Ishikawa (cell line): ENCODE measurements around the gene PPP1R12B.

Experiments
- CEBPB ChIP-seq: IDR thresholded peaks from 2 replicates; pipeline ENCODE4 v1.6.1; 2012
- EP300 ChIP-seq: IDR thresholded peaks from 2 replicates; pipeline ENCODE4 v1.6.1; 2012; ENCODE audit warnings: borderline replicate concordance
- MAX ChIP-seq: IDR thresholded peaks from 2 replicates; pipeline ENCODE4 v1.6.1; 2012
- NFIC ChIP-seq: IDR thresholded peaks from 2 replicates; pipeline ENCODE4 v1.6.1; 2012
- RAD21 ChIP-seq: IDR thresholded peaks from 2 replicates; pipeline ENCODE4 v1.6.1; 2012; ENCODE audit warnings: low read depth
- REST ChIP-seq: IDR thresholded peaks from 2 replicates; pipeline ENCODE4 v1.6.1; 2012; ENCODE audit warnings: low read depth, mild to moderate bottlenecking
- TAF1 ChIP-seq: IDR thresholded peaks from 2 replicates; pipeline ENCODE4 v1.6.1; 2012; ENCODE audit warnings: low read depth, mild to moderate bottlenecking
- TCF12 ChIP-seq: IDR thresholded peaks from 2 replicates; pipeline ENCODE4 v1.6.1; 2012; ENCODE audit warnings: low read depth
- USF1 ChIP-seq: IDR thresholded peaks from 2 replicates; pipeline ENCODE4 v1.6.1; 2012
- YY1 ChIP-seq: IDR thresholded peaks from 2 replicates; pipeline ENCODE4 v1.6.1; 2012; ENCODE audit warnings: low read depth
- ZBTB7A ChIP-seq: IDR thresholded peaks from 2 replicates; pipeline ENCODE4 v1.6.1; 2012; ENCODE audit warnings: low read depth

GRCh38 chr1:202585590-202585933, 237.1 kb downstream of the PPP1R12B start:
- TF ChIP-seq REST (no peak), USF1 (no peak), RAD21 (no peak), MAX (no peak), ZBTB7A (no peak), EP300 (no peak), NFIC (no peak), TAF1 (no peak), YY1 (no peak), TCF12 (no peak), CEBPB (peak; percentile 81)
